NOMO-1 (cell line): ENCODE measurements around the gene FAM217B.
A peak's percentile ranks its signal among the peaks of the same experiment; 100 is the strongest.

Experiments used
- DNase-seq, 2 experiments: peaks; one replicate each; lab custom pipeline; 2025; ENCODE audit not compliant: unreplicated experiment in 2 of 2; lab: John Stamatoyannopoulos, UW

FAM217B gene, protein sequence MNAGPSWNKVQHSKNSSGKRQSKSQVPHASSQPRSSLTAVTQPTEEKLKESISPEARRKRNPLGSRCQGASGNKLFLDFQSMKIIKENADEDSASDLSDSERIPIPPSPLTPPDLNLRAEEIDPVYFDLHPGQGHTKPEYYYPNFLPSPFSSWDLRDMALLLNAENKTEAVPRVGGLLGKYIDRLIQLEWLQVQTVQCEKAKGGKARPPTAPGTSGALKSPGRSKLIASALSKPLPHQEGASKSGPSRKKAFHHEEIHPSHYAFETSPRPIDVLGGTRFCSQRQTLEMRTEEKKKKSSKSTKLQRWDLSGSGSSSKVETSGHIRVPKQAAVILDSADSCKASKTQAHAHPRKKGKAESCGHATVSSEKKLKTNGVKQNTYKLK

DNA sequence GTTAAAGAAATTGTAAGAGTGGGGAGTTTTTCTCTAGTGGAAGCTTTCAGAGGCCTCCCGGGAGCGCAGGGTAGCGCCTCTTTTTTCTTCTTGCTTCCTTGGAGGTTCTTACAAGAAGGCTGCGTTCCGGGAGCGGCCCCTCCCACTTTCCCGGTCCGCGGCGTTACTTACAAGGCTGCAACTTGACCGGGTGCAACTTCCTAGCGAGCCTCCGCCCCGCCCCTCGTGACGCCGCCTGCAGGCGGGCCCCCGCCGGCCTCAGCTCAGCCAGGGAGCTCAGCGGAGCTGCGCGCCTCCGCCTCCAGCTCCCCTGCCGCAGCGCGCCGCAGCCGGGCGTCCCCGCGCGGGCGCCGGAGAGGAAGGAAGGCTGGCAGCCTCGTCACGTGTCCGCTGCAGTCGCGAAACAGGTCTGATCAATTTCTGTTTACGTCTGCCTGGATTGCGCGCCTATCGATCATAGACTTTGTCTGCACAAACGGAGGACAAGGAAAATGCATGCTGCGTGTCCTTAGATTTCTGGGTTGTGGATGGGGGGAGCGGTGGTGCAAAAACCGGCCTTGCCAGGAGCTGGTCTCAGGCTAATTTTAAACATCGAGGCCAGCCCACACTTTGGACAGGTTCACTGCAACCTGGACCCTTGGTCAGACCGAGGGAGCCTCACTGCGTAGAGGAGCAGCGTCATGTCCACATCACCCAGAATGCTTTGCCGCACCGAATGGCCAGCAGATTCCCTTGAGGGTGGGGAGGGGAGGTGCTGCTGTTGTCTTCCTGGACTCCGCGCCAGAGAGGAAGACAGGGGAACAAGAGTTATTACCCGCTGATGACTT, at the start of gene FAM217B, which contains the start of gene PPP1R3D:
TSS of gene FAM217B (plus strand) at position 261 of the 827 bp plus-strand sequence. CDS start 3,555 bp downstream, outside the sequence.
TSS of gene PPP1R3D (minus strand) at position 177 of the 827 bp plus-strand sequence. CDS start 374 bp downstream, outside the sequence.
- peak; percentile 87 to 94 for DNase-seq

GRCh38 chr20:59891581-59891980, 48.6 kb upstream of the FAM217B start:
- DNase-seq = no peak

- DNase-seq = no peak
Measured at GRCh38 chr20:59895908-59896307, 44.3 kb upstream of the FAM217B start.

- no peak for DNase-seq
Measured at GRCh38 chr20:59902470-59902869, 37.7 kb upstream of the FAM217B start.

DNA sequence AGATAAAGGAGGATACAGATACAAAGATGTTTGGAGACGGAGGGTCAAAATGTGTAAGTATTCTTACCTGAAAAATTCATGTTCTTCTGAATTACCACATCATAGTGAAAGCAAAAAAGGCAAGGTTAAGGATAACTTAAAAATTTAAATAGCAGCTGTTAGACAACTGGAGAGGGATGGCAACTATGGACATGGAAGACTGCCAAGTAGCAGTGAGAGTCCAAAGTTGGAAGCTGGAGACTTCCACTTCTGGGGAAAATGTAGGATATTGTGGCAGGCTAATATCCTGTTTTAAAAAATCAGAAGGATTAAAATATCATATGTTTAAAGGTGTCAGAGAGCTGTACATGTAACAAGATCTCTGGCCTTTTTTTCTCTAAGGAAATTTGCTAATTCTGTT, 36.6 kb upstream of the FAM217B start:
- DNase-seq = no peak

- no peak for DNase-seq
Measured at GRCh38 chr20:59908855-59909254, 31.3 kb upstream of the FAM217B start.

DNA sequence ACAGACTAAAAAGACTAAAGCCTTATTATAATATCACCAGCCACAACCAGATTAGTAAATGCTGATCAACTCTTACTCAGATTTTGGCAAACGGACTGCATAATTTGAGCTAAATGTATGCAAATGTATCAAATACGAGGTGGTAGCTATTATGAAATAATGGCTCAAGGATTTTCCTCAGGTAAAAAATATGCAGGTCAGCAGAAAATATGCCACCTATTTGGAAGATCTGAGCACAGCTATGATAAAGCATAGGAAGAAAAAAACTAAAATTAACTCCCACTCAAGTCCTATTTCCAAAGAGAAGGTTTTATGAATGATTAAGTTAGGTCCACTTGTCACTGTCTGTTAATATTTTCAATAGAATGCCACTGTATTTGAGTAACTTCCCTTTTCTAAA, 29.1 kb upstream of the FAM217B start:
- DNase-seq = no peak

DNA sequence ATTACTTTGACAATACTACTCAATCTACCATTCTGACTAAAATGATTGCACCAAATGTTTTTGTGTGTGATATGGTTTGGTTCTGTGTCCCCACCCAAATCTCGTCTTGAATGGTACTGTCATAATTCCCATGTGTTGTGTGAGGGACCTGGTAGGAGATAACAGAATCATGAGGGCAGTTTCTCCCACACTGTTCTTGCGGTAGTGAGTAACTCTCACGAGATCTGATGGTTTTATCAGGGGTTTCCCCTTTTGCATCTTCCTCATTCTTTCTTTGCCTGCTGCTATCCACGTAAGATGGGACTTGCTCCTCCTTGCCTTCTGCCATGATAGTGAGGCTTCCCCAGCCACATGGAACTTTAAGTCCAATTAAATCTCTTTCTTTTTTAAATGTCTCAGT, 27.6 kb upstream of the FAM217B start:
- no peak for DNase-seq

DNA sequence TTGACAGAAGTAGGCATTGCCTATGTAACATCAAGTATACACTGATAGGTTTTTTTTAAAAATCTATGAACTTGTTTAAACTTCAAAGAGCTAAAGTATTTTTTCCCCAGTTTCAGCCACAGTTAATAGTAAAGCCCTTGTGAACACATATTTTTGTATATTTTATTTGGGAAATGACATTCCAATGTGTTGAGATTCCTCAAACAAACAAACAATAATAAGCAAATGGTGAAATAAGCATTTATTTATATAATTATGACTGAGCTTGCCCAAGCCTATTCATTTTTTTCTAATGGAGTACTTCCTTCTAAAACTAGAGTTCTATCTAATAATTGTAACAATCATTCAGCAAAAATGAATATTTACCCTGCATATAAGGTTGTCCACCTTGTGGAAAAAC, 19.2 kb upstream of the FAM217B start:
- DNase-seq = no peak

DNA sequence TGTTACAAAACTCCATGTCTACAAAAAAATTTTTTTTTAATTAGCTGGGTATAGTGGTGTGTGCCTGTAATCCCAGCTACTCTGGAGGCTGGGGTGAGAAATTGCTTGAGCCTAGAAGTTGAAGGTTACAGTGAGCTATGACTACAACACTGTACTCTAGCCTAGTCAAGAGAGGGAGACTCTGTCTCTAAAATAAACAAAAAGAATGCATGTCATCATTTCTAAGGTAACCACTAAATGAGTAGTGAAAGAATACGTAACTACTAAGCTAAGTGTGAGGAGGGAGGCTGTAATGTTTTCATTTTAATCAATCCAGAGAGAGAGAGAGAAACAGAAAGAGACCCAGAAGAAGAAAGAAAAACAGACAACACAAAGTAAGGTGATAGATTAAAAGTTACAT, 16.7 kb upstream of the FAM217B start:
- DNase-seq = no peak

GRCh38 chr20:59925359-59925758, 14.8 kb upstream of the FAM217B start:
- DNase-seq = no peak

- no peak for DNase-seq
Measured at GRCh38 chr20:59925899-59926298, 14.3 kb upstream of the FAM217B start.

DNA sequence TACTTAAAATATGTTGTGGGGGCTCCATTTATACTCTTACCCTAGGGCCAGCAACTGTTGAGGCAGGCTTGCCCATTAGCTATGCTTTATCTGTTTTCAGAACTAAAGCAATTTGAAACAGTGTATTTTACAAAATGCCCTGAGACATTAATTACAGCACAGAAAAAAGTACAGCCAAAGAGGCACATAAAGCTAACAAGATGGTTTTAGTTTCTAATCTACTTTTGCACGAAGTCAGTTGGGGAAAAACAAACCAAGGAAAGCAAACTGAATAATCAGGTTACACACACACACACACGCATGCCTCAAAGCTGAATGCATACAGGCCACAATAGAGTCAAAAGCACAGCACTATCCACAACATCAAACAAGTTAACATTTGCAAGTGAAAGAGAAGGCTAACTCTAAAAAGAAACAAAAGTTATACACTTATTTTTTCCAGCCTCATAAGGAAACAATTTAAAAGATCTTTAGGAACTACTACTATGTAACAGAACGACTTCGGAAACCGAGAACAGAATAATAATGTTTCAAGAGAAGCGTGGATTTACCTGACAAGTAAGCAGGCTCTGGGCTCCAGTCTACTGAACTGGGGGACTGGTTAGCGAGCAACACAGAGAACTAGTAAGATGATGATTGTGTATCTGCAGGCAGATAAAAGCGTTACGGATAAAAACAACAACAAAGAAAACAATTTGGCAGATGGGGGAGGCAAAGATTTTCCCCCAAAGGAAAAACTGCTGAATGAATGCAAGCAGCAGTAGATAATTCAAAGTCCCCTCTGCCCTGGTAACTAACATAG, 8.5 kb upstream of the FAM217B start:
- DNase-seq = no peak

- DNase-seq = no peak
Measured at GRCh38 chr20:59932616-59933295, 7.4 kb upstream of the FAM217B start.

DNA sequence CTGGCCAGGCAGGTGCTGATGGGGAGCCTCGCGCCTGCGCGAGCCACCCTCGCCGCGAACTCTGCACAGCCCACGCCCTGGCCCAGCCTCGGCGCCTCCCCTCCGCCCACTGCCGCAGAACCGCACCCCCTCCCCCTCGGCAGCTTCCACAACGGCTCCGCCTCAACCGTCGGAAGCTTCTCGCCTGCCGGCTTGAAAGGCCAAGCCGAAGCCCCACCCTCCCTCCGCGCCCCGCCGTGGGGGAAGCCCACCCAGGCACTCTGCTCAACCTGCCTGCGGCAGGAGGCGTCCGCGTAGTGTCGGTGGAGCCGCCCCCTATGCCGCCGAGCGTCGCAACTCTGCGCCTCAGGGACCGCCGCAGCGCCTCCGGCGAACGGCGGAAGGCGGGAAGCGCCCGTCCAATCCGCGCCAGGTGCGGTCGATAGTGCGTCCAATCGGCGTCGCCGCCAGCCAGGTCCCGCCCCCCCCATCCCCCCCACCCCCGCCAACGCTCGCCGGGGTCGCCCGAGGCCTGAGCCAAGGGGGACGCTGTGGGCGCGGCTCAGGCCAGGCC, 6.8 kb upstream of the FAM217B start, which contains the start of gene SYCP2:
TSS of gene SYCP2 (minus strand) at position 342 of the 553 bp plus-strand sequence. CDS start 11,224 bp downstream, outside the sequence.
- peak in 1 of 2 experiments; percentile 18 for DNase-seq

DNA sequence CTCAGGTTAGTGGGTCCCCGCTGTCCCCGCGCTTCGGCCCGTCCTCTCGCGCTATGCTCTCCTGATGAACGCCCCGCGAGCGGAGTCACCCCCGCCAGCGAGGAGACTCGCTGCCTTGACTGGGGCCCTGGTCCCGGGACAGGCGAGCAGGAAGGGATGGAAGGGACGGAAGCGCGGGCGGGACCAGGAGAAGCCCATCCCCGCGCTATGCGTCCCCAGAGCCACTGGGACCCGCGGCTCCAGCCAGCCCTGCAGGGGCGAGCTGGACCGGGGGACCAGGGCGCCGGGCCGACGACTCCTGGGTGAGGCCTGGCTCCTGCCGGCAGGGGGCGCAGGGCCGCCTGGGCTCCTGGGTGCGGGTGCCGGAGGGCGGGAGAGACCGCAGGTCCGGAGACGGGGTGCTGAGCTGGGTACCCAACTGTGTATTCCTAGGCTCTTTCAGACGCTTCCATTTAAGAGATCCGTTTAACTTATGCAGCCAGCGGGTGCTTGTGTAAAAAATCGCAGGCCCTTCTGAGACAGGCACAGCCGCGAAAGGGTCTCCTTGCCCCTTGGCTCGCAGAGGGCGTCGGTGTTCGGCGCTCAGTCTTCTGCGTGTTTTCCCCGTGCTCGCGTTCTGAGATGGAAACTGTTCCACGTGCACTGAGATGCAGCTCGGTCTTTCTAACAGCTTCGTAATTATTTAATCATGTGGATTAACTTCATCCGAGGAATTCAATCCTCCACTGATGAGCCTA, 6.2 kb upstream of the FAM217B start:
- peak; percentile 21 to 45 for DNase-seq

DNA sequence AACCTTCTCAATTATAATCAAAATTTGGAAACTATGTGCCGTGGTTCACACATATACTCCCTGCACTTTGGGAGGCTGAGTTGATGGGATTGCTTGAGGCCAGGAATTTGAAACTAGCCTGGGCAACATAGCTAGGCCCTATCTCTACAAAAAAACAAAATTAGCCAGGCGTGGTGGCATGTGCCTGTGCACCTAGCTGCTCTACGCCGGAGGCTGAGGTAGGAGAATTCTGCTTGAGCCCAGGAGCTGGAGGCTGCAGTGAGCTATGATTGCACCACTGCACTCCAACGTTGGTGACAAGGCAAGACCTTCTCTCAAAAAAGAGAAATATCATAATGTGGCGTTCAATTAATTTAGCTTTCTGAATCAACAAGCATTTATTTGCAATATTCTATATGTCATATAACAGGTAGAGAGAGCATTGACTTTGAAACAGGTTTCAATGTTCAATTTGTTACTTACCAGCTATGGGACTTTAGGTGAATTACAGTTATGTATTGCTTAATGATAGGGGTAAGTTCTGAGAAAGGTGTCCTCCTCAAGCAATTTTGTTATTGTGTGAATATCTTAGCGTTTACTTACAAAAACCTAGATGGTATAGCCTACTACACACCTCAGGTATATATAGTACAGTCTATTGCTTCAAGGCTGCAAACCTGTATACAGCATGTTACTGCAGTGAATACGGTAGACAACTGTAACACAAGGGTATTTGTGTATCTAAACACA, 4.6 kb upstream of the FAM217B start:
- no peak for DNase-seq

- no peak for DNase-seq
Measured at GRCh38 chr20:59936409-59936808, 3.8 kb upstream of the FAM217B start.

DNA sequence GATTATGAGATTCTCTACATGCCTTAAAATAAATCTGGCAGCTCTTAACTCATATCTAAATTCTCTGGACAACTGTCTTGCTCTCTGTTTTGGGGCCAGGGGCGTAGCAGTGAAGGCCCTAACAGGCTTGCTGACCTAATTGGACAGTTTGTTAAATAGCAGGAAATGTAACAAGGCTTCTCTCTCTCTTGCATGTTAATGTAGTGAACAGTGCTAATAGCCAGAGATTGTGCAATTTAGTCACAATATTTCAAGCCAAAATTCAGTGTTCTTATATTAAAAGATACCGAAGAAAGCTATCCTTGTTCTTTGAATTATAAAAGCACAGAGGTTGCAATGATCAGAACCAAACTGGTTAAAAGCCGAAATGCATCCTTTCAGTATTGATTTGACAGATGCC, 3.0 kb upstream of the FAM217B start:
- peak in 1 of 2 experiments; percentile 55 for DNase-seq
